ENCODE data around the gene RNF123.
"Not testable (repeated sequence)": the region's sequence is repeated elsewhere in the genome, so short reads cannot be mapped to it uniquely, and the experiment has no call there.

RNF123 gene

DNA sequence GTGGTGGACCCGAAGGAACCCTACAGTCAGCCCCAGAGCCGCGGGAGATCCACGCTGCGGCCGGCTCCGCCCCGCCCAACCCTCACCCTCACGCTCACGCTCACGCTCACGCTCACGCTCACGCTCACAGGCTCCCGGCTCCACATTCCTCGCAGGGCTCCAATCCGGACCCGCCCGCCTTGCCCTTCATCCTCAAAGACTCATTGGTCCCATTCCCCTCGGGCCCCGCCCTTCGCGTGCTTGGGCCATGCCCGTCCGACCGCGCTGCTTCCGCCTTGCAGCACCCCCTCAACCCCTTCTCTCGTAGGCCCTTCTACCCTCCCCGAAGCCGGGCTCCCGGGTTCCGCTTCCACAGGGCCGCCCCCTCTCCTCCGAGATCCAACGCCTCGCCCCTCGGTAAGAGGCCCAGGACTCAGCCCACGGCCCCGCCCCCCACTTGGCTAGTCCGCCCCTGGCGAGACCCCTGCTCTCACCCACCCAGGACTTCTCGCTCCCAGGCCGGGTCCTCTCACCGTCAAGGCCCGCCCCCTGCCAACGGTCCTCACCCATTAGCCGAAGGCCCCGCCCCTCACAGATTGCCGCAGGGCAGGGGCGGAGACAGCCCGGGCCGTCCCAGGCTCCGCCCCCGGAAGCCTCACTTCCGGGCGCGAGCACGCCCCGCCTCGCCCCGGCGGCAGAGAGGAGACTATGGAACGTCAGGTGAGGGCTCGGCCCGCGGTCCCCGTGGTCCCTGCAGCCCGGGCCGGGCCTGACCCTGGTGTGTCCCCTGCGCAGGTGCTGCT lies 15.5 kb upstream of the RNF123 start, which contains the start of gene APEH:
Gene APEH (plus strand): TSS at position 637 of the 782 bp plus-strand sequence. CDS start 51 bp downstream, at position 688.
- in situ Hi-C loops (cut with MboI; ENCODE audit: low sequenced_read_pairs), result loop anchor here (25.0 kb wide), 1 partner anchor 112 kb away; the partner anchor contains the start of gene BSN

DNA sequence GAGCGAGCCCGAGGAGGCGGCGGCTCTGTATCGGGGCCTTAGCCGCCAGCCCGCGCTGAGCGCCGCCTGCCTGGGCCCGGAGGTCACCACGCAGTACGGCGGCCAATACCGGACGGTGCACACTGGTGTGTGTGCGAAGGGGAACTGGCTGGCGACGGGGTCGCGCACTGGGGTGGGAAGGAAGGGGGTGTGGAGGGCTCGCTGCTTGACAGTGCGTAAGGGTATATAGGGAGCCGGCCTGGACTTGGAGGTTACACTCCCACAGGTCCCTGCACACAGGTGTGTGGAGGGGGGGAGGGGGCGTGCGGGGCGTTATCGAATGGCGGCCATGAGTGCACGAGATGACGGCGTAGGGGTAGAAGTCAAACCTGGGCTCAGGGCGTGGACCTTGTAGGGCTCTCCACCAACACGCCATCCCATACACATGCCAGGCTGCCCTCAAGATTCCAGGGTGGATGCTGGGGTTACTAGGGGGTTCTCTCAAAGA lies 14.8 kb upstream of the RNF123 start:
- in situ Hi-C loops (cut with MboI; ENCODE audit: low sequenced_read_pairs), result loop anchor here (25.0 kb wide), 1 partner anchor 112 kb away; the partner anchor contains the start of gene BSN

- in situ Hi-C loops (cut with MboI; ENCODE audit: low sequenced_read_pairs), result no loop called here
These were observed 13.4 kb upstream of the RNF123 start for GRCh38 chr3:49675912-49676311.

DNA sequence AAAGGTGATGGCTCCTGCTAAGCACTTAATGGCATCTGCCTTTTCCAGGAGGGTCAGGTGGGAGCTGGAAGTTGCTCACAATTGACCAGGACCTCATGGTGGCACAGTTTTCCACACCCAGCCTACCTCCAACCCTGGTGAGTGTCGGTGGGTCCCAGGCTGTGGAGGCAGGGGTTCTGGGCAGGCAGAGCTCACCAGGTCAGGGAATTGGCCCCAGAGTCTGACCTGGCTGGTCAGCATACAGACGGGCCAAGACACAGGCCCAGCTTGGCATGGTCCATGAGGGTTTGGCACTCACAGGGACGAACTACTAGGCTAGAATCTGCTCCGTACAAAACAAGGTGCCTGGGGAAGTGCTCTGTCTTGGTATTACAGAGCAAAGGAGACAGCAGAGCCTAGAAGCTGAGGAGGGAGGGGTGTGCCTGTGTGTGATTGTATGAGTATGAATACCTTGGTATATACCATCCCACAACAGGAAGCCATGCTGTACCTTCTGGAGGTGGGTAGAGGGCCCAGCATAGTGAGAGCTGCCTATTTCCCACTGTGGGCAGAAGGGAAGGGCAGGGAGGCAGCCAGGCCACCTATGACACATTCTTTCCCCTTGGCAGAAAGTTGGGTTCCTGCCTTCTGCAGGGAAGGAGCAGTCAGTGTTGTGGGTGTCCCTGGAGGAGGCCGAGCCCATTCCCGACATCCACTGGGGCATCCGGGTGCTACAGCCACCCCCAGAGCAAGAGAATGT lies 8.7 kb upstream of the RNF123 start:
- in situ Hi-C loops (cut with MboI; ENCODE audit: low sequenced_read_pairs), result no loop called here

- in situ Hi-C loops (cut with MboI; ENCODE audit: low sequenced_read_pairs), result no loop called here
These were observed 8.2 kb upstream of the RNF123 start for GRCh38 chr3:49681232-49681522.

DNA sequence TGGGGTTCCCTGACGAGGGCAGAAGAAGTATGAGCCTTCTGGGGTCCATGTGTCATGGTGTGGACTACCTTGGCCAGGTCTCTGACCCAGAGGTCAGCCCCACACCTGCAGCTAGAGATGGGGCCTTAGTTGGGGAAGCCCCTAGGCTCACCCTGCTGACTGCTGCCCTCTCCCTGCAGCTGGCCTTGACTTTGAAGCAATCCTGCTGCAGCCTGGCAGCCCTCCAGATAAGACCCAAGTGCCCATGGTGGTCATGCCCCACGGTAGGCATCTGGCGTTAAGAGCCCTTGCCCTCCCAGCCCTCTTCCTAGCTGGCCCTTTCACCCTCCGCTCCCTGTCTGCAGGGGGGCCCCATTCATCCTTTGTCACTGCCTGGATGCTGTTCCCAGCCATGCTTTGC lies 7.8 kb upstream of the RNF123 start:
- in situ Hi-C loops (cut with MboI; ENCODE audit: low sequenced_read_pairs), result no loop called here

DNA sequence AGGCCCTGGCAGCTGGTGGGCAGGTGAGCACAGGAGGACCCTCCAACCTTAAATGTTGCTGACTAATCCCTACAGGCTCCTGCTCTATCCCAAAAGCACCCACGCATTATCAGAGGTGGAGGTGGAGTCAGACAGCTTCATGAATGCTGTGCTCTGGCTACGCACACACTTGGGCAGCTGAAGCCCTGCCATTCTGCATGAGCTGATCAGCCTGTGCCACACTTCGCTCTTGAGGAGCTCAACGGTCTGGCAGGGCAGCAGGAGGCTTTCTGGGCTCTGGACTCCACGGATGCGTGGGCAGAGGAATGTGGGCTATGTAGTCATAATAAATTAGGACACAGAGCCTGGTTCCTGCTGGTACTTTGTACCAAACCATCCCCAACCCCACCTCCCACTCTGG lies 6.2 kb upstream of the RNF123 start:
- in situ Hi-C loops (cut with MboI; ENCODE audit: low sequenced_read_pairs), result no loop called here

DNA sequence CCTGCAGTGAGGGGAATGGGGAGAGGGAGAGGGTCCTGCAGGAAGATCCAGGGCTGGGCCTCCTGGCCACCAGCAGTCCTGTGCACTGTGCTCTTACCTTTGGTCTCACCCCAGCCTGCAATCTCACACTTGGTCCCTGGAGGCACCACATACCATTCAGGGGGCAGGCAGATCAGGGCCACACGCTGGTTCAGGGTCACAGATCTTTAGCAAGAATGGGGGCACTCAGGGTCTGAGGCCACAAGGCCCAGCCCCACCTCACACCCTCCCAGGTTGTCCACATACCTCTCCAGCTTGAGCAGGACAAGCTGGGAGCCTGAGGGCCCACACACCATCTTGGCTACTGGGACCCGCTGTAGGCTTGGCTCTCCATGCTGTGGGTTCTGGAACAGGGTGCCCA lies 4.9 kb upstream of the RNF123 start:
- in situ Hi-C loops (cut with MboI; ENCODE audit: low sequenced_read_pairs), result not testable (repeated sequence)

DNA sequence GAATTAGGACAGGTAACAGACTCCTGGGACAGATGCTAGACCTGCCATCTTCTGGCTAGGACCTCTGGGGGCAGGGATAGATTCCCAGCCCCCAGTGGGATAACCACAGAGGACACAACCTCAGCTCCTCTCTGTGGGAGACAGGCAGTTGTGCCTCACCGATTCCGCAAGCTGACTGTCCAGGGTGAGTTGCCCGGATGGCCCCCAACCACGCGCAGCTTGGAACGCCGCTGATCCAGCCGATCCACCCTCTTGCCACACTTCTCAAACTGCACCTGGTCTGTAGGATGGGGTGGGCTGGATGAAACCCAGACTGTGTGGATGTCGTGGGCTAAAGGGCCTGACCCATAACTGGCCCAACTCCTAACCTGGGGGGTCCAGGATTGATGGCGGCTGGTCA lies 4.3 kb upstream of the RNF123 start:
- in situ Hi-C loops (cut with MboI; ENCODE audit: low sequenced_read_pairs), result not testable (repeated sequence)

DNA sequence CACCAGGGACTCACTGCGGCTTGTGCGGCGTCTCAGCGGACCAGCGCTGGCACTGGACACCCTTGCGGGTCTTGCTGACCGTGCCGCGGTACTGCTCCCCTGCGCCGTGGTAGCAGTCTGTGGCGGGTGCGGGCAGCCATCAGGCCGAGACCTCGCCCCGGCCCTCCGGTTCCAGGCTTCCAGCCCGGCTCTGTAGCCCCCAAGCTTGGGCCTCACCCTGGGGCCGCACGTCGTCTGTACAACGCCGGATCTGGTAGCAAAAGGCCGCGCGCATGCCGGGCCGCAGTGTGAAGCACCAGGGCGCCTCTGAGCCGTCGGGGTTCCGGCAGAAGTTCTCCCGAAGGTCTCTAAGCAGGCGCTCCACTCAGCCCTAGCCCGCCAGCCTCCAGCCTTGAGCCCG lies 3.5 kb upstream of the RNF123 start:
- in situ Hi-C loops (cut with MboI; ENCODE audit: low sequenced_read_pairs), result not testable (repeated sequence)

DNA sequence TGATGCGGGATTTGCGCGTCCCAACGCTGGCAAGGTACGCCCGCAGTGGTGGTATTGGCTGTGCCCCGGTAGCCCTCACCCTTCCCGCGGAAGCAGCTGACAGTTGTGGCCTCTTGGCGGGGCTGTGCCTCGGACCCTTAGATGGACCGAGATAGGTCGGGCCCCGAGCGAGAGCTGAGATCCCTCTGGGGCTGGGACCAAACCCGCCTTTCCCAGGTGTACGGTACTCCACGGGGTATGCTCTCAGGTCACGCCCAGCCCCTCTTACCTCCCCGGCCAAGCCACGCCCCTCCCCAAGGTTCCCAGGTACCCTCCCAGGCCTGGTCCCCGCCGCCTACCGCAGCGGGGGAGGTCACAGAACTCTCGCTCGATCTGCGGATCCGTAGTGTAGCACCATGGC lies 3.0 kb upstream of the RNF123 start:
- in situ Hi-C loops (cut with MboI; ENCODE audit: low sequenced_read_pairs), result not testable (repeated sequence)

DNA sequence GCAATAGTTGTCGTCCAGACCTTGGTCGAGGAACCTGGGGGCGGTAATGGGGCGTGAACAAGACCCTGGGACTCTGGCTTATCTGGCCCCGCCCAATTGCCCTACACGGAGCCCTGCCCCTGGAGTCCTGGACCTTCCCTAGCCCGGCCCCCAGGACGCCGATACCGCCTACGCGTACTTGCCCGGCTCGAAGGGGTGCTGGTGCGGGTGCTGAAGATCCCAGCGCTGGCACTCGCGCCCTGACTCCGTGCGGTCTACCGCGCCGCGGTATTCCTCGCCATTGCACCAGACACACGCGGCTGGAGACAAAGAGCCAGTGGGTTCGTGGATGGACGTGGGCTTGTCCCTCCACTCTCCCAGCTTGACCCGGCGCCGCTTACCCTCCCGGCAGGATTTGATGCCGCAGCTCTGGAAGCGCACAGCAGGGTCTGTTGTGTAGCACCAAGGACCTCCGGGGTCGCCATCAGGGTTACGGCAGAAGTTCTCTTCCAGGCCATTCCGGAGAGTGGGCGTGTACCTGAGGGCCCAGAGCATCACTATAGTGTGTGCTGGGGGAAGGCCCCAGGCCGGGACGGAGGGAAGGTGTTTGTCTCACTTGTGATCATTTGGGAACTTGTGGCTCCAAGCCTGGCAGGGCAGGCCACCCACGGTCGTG lies 2.5 kb upstream of the RNF123 start:
- in situ Hi-C loops (cut with MboI; ENCODE audit: low sequenced_read_pairs), result not testable (repeated sequence)

DNA sequence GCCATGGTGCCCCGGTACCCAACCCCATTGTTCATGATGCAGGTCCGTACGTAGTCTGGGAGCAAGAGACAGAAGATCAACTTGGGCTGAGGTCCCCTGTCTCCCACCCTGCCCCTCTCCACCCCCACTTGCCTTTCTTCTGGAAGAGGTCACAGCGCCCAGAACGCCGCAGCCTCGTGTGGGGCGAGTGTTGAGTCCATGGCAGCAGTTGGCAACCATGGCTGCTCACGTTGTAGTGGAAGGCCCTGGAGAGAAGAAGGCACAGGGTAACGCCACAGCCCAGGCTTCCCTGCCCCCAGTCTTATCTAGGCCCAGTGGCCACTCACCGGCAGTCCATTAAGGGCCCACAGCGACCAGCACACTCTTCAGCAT lies 1.9 kb upstream of the RNF123 start:
- in situ Hi-C loops (cut with MboI; ENCODE audit: low sequenced_read_pairs), result not testable (repeated sequence)

DNA sequence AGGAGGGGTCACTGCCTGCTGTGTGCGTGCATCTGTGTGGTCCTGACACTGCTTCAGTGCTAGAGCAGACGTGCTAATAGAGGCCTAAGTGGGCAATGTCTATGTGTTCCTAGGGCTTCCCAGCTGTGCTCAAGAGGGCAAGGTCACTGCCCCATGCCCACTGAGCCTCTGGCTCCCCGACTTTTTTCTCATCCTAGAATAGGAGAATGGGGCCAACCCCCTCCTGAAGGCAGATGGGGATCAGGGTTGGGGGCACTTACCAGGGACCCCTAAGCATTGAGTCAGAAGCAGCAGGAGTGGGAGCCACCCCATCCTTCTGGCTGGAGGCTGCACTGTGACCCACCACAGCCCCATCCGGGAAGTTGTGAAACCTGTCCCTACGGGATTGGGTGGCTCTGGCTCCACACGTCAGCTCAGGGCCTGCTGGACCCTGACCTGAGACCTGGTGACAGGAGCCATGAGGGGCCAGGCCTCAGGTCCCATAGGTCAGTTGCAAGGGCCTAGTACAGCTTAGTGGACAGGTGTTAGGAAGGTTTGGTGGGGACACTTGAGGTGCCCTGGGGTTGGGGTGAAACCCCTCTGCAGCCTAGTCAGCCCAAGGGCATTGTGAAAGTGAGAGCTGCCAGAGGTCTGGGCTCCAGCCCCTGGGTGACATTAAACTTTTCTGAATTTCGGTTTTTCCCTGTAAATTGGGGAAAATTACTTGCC lies 865 bp upstream of the RNF123 start:
- in situ Hi-C loops (cut with MboI; ENCODE audit: low sequenced_read_pairs), result not testable (repeated sequence)

DNA sequence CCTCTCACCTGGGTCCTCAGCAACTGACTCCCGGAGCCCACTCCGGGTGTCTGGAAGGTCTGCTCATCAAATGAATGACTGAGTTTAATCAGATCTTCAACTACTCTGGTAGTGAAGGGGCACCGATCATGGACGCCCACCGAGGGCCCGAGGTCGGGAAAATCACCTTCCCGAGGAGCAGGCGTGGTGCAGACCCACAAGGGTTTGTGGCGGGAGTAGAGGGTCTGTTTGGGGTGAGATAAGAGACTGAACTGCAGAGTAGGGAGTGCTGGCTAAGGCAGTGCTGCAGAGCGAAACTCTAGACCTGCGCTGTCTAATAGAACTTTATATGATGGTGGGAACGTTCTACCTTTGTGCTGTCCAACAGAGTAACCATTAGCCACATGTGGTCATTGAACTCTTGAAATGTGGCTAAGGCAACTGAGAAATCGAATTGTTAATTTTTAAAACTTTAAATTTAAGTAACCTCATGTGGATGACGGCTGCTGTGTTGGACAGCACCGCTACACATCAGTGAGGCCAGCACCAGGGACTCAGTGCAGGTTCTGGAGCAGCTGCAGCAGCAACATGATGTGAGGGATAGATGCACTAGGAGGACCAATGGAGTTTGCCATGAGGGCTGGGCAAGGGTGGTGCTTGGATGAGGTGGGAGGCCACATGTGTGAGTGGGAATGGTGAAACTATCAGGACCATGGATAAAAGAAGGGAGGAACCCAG lies 709 bp downstream of the RNF123 start:
- in situ Hi-C loops (cut with MboI; ENCODE audit: low sequenced_read_pairs), result not testable (repeated sequence)

- in situ Hi-C loops (cut with MboI; ENCODE audit: low sequenced_read_pairs), result not testable (repeated sequence)
These were observed 1.5 kb downstream of the RNF123 start for GRCh38 chr3:49690856-49691255.

DNA sequence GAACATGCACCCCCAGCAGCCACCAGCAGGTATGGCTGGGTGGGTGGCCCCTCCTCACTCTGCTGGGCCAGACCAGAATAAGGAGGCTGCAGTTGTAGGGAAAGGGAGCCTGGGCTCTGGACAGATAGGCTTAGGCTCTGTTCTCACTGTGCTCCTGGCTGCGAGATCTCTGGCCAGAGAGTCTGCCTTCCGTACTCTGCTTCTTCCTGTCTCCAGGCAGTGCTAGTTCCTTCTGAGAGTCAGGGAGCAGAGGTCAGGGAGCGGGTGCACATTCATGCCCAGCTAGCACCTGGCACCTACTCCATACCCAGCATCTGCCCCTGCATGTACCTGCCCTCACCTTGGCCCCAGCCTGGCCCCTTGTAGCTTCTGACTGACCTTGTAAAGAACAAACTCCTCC lies 2.1 kb downstream of the RNF123 start:
- in situ Hi-C loops (cut with MboI; ENCODE audit: low sequenced_read_pairs), result not testable (repeated sequence)

DNA sequence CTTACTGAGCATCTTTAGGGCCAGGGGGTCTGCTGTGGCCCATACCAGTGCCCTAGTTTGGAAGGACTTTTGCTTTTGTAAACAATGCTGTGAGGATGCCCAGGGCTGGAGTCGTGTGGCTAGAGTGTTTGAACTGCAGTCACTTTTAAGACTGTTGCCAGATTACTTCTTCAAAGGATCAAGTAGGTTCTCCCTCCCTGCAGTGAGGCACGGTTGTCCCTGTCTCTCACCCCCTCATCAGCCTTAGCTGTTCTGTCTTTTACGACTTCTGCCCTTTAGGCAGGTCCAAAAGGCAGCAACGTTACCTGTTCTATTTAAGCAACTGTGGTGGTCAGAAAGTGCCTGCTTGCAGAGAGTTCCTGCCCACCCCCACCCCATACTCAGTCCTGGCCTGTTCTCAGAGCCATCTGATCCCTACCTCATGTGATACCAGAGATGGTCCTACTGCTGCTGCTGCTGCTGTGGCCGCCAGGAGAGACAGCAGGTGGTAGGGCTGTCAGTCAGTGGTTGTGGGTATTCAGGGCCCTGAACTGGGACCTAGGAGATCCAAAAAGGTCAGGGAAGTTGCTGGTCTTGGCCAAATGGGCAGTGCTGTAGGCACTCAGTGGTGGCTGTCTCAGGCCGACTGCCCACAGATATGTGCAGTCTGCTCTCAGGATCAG lies 5.2 kb downstream of the RNF123 start:
- in situ Hi-C loops (cut with MboI; ENCODE audit: low sequenced_read_pairs), result not testable (repeated sequence)

GRCh38 chr3:49695350-49696015 lies 6.1 kb downstream of the RNF123 start:
- in situ Hi-C loops (cut with MboI; ENCODE audit: low sequenced_read_pairs), result not testable (repeated sequence)
